ENCODE data around the gene MRPL27. TPM values are rescaled to one million over a fixed set of nuclear protein-coding genes. Genes with fewer than 3 reads are reported as not detected.
"Not testable (repeated sequence)": the region's sequence is repeated elsewhere in the genome, so short reads cannot be mapped to it uniquely, and the experiment has no call there.

The MRPL27 gene
- total RNA-seq = 10 to 100 TPM; 65.7 to 81.8 TPM

GRCh38 chr17:50372758-50373556 is at the start of gene MRPL27, which contains the start of gene EME1:
Gene MRPL27 (minus strand): TSS chr17:50373184. CDS start chr17:50373170, 14 bp downstream.
Gene EME1 (plus strand): TSS chr17:50373229. CDS start chr17:50375209, 1,980 bp downstream.
- DNase-seq = peak; percentile 93
- no peaks in the 10 kb centered on the region for H3K9me3 Mint-ChIP-seq (ENCODE audit: low read depth)
- CTCF ChIA-PET = interaction anchor here (0.6 to 7.8 kb wide), 8 partner anchors 9 to 173 kb away, joined by 3 to 64 read pairs (median 4); partner anchors contain the start of gene LRRC59
- peaks cover 37% of the 10 kb centered on the region for H3K36me3 Mint-ChIP-seq
- peak; percentile 94 for ATAC-seq
- H3K27ac Mint-ChIP-seq = peak within 1 kb of the TSS; percentile 99
- H3K4me3 Mint-ChIP-seq = peak within 1 kb of the TSS; percentile 94
- peaks cover 34% of the 10 kb centered on the region for H3K4me1 Mint-ChIP-seq
- H3K27me3 Mint-ChIP-seq = no peaks in the 10 kb centered on the region

- ATAC-seq (no peak), DNase-seq (no peak)
- no peak overlapping the region for H3K27ac Mint-ChIP-seq
- CTCF ChIA-PET = interaction anchor here (0.7 to 3.5 kb wide), 3 partner anchors 8 to 244 kb away, joined by 3 to 55 read pairs (median 9); partner anchors contain the start of gene LRRC59
- H3K9me3 Mint-ChIP-seq (ENCODE audit: low read depth) = no peaks in the 10 kb centered on the region
- no peak overlapping the region for H3K4me3 Mint-ChIP-seq
- peaks cover 35% of the 10 kb centered on the region for H3K4me1 Mint-ChIP-seq
- H3K36me3 Mint-ChIP-seq = peaks cover 5% of the 10 kb centered on the region
- peaks cover 4% of the 10 kb centered on the region for H3K27me3 Mint-ChIP-seq
Observed at GRCh38 chr17:50422738-50423137, 49.8 kb upstream of the MRPL27 start.

- no peak for DNase-seq
- H3K4me3 Mint-ChIP-seq = peak overlapping the region; percentile 69
- peaks cover 25% of the 10 kb centered on the region for H3K4me1 Mint-ChIP-seq
- ATAC-seq = no peak
- no peaks in the 10 kb centered on the region for H3K9me3 Mint-ChIP-seq (ENCODE audit: low read depth)
- H3K27me3 Mint-ChIP-seq = peaks cover 9% of the 10 kb centered on the region
- CTCF ChIA-PET = interaction anchor here (0.5 to 3.5 kb wide), 6 partner anchors 10 to 275 kb away, joined by 3 to 55 read pairs (median 4); partner anchors contain the start of gene LRRC59
- peaks cover 5% of the 10 kb centered on the region for H3K36me3 Mint-ChIP-seq
- H3K27ac Mint-ChIP-seq = peak overlapping the region; percentile 93
Observed at GRCh38 chr17:50421308-50422051, 48.5 kb upstream of the MRPL27 start.

- peak overlapping the region; percentile 93 for H3K27ac Mint-ChIP-seq
- DNase-seq = no peak
- H3K27me3 Mint-ChIP-seq = peaks cover 9% of the 10 kb centered on the region
- H3K4me1 Mint-ChIP-seq = peaks cover 23% of the 10 kb centered on the region
- H3K4me3 Mint-ChIP-seq = peak overlapping the region; percentile 69
- CTCF ChIA-PET = interaction anchor here (1.0 to 3.5 kb wide), 3 partner anchors 11 to 59 kb away, joined by 3 to 55 read pairs (median 9); partner anchors contain the start of gene LRRC59
- peaks cover 5% of the 10 kb centered on the region for H3K36me3 Mint-ChIP-seq
- H3K9me3 Mint-ChIP-seq (ENCODE audit: low read depth) = no peaks in the 10 kb centered on the region
- no peak for ATAC-seq
Observed at GRCh38 chr17:50420419-50421112, 47.6 kb upstream of the MRPL27 start.

GRCh38 chr17:50419577-50419976 is 46.6 kb upstream of the MRPL27 start:
- H3K9me3 Mint-ChIP-seq (ENCODE audit: low read depth); H3K27ac Mint-ChIP-seq; H3K36me3 Mint-ChIP-seq; ATAC-seq; CTCF ChIA-PET; DNase-seq; H3K4me3 Mint-ChIP-seq; H3K27me3 Mint-ChIP-seq: not testable (repeated sequence)
- peaks cover 15% of the 10 kb centered on the region for H3K4me1 Mint-ChIP-seq

- no peak for ATAC-seq
- Mint-ChIP-seq H3K9me3 (ENCODE audit: low read depth) (no peaks in the 10 kb centered on the region), H3K27me3 (peaks cover 19% of the 10 kb centered on the region), H3K27ac (no peak overlapping the region), H3K4me1 (no peaks in the 10 kb centered on the region), H3K4me3 (no peak overlapping the region), H3K36me3 (peaks cover 5% of the 10 kb centered on the region)
- no peak for DNase-seq
- CTCF ChIA-PET = interaction anchor here (1.2 kb wide), 1 partner anchor 18 kb away, joined by 3 read pairs; the partner anchor contains the start of gene LRRC59
Observed at GRCh38 chr17:50414808-50415207, 41.8 kb upstream of the MRPL27 start.

- CTCF ChIA-PET = interaction anchor here (0.6 to 1.4 kb wide), 3 partner anchors 14 to 23 kb away, joined by 3 to 4 read pairs (median 4); partner anchors contain the start of gene LRRC59
- Mint-ChIP-seq H3K36me3 (no peaks in the 10 kb centered on the region), H3K4me3 (no peak overlapping the region), H3K9me3 (ENCODE audit: low read depth) (no peaks in the 10 kb centered on the region), H3K27me3 (peaks cover 17% of the 10 kb centered on the region), H3K4me1 (no peaks in the 10 kb centered on the region), H3K27ac (no peak overlapping the region)
- DNase-seq (no peak), ATAC-seq (no peak)
Observed at GRCh38 chr17:50412188-50412732, 39.3 kb upstream of the MRPL27 start.

- DNase-seq (no peak), ATAC-seq (no peak)
- Mint-ChIP-seq H3K9me3 (ENCODE audit: low read depth) (no peaks in the 10 kb centered on the region), H3K4me1 (no peaks in the 10 kb centered on the region), H3K4me3 (no peak overlapping the region), H3K27me3 (peaks cover 30% of the 10 kb centered on the region), H3K27ac (no peak overlapping the region), H3K36me3 (no peaks in the 10 kb centered on the region)
- CTCF ChIA-PET = interaction anchor here (5.4 kb wide), 1 partner anchor 11 kb away, joined by 28 read pairs; the partner anchor contains the start of gene LRRC59
Observed at GRCh38 chr17:50407921-50408320, 34.9 kb upstream of the MRPL27 start.

GRCh38 chr17:50406578-50406977 is 33.6 kb upstream of the MRPL27 start:
- Mint-ChIP-seq H3K27me3 (peaks cover 28% of the 10 kb centered on the region), H3K27ac (no peak overlapping the region), H3K36me3 (no peaks in the 10 kb centered on the region), H3K4me3 (no peak overlapping the region), H3K9me3 (ENCODE audit: low read depth) (no peaks in the 10 kb centered on the region), H3K4me1 (no peaks in the 10 kb centered on the region)
- CTCF ChIA-PET = interaction anchor here (1.1 to 5.4 kb wide), 2 partner anchors 9 to 206 kb away, joined by 3 to 28 read pairs; partner anchors contain the start of gene LRRC59
- DNase-seq (no peak), ATAC-seq (no peak)

- not testable (repeated sequence) for H3K27ac Mint-ChIP-seq; ATAC-seq; DNase-seq; H3K4me1 Mint-ChIP-seq; H3K36me3 Mint-ChIP-seq; H3K9me3 Mint-ChIP-seq (ENCODE audit: low read depth); H3K4me3 Mint-ChIP-seq
- CTCF ChIA-PET = interaction anchor here (0.8 to 5.4 kb wide), 2 partner anchors 8 to 299 kb away, joined by 3 to 28 read pairs; partner anchors contain the start of gene LRRC59
- peaks cover 27% of the 10 kb centered on the region for H3K27me3 Mint-ChIP-seq
Observed at GRCh38 chr17:50405351-50405750, 32.4 kb upstream of the MRPL27 start.

GRCh38 chr17:50399591-50399990 is 26.6 kb upstream of the MRPL27 start:
- H3K4me1 Mint-ChIP-seq = peaks cover 22% of the 10 kb centered on the region
- not testable (repeated sequence) for H3K36me3 Mint-ChIP-seq; H3K27me3 Mint-ChIP-seq; H3K9me3 Mint-ChIP-seq (ENCODE audit: low read depth); DNase-seq; H3K4me3 Mint-ChIP-seq; H3K27ac Mint-ChIP-seq; ATAC-seq
- CTCF ChIA-PET = interaction anchor here (3.9 to 4.9 kb wide), 2 partner anchors 22 to 37 kb away, joined by 46 to 55 read pairs; no protein-coding TSS in a partner anchor

GRCh38 chr17:50398672-50399071 is 25.7 kb upstream of the MRPL27 start:
- H3K4me3 Mint-ChIP-seq; H3K9me3 Mint-ChIP-seq (ENCODE audit: low read depth); H3K27me3 Mint-ChIP-seq; DNase-seq; ATAC-seq; H3K27ac Mint-ChIP-seq: not testable (repeated sequence)
- peaks cover 15% of the 10 kb centered on the region for H3K36me3 Mint-ChIP-seq
- CTCF ChIA-PET = interaction anchor here (1.2 to 4.9 kb wide), 9 partner anchors 8 to 102 kb away, joined by 4 to 55 read pairs (median 11); partner anchors contain the start of genes EME1 and MRPL27
- H3K4me1 Mint-ChIP-seq = peaks cover 28% of the 10 kb centered on the region

Data from activated CD8-positive, alpha-beta memory T cell treated with anti-CD3 and anti-CD28 coated beads, Interleukin-2, amount 10 ng/mL, durations not matched to agents 7 days and 5 days (primary cell).